Measurements from ENCODE around the gene BARX2.

The BARX2 gene

DNA sequence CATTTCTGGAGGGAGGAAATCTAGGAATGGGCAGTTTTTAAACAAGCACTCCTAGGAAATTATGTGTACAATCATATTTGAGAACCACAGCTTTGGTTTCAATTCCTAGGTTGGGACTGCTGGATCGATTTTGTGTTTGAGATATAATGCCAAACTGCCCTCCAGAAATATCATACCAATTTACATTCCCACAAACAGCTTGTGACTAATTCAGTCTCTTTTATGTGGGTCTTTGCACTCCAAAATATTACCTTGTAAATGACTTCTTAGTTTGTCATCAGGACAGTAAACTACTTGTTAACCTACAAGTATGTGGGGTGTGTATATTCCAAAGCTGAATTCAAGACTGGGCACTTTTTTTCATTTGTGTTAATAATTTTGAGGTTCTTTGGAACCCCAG, 9.8 kb upstream of the BARX2 start:
- Mint-ChIP-seq H3K36me3 (no peaks in the 10 kb centered on the region), H3K9me3 (no peaks in the 10 kb centered on the region), H3K4me1 (no peaks in the 10 kb centered on the region), H3K27me3 (peaks cover 30 to 33% of the 10 kb centered on the region in 2 donors), H3K27ac (no peak overlapping the region), H3K4me3 (no peak overlapping the region)
- DNase-seq = no peak
- ATAC-seq (replicated peaks) = no peak

DNA sequence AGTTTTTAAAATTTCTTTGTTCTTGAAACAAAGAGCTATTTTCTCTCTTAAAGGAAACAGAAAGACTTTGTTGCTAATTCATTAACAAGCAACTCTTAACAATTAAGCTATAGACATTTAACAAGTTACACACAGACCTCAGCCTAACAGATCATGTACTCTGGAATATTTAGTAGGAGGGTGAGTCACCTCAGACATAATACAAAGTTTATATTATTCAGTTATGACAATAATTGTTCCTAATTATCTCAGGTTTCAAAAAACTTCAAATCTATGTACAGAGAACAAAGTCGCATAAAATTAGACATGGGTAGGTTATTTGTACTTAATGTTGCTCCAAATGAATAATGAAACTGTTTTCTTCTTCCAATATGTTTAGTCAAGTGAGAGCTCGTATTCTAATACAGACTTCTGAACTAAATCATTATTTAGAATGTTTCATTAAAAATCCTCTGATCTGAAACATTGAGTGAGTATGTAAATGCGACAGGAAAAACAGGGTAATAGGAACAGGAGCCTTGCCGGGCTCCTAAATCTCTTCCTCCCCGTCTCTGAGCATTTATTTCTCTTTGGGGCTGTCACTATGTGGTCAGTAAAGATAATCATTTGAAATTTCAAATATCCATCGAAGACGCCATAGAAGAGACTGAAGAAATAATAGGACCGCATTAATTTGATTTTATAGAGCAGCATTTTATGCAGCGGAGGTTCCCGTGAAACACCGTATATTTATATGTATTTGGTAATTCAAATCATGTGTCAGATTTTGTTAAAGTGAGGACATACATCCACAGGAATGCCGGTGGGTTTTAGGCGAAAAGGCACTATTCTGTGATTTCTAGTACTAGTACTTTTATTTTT, 8.7 kb upstream of the BARX2 start:
- no peak for DNase-seq
- Mint-ChIP-seq H3K9me3 (no peaks in the 10 kb centered on the region), H3K36me3 (no peaks in the 10 kb centered on the region), H3K4me3 (no peak overlapping the region), H3K27me3 (peaks cover 40 to 44% of the 10 kb centered on the region in 2 donors), H3K27ac (no peak overlapping the region), H3K4me1 (no peaks in the 10 kb centered on the region)
- ATAC-seq (replicated peaks) = no peak

DNA sequence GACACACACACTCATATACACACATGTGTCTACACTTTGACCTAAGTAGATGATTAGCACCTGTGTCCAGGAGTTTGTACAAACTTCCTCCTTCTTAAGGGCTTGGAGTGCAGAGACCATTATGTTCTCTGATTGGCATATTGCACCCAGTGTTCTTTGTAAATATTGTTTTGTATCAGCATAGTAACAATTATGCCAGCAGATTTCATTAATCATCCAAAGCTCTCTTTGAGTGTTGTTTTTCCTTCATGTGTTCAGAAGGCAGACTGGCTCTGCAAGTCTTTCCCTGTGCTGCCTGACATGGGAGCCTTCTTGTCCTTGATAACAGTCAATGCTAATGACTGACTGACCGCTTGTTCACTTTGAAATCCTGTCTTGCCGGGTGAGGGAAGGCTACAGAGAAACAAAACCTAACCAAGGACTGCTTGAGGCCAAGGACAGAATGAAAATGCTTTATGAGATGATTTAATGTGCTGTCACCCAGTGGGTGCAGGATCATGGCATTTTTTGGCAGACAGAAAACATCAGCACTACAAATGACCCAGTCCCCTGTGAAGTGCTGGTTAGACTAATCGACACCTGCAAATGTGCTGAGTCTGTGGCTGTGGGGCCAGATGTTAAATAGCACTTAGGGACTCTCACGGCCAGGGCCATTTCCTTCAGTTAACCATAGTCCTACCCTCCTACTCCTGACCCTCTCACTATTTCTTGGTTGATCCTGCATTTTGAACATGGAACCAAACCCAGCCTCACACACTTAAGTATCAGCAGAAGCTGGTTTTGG, 6.6 kb upstream of the BARX2 start:
- Mint-ChIP-seq H3K27me3 (peaks cover 57 to 62% of the 10 kb centered on the region in 2 donors), H3K9me3 (no peaks in the 10 kb centered on the region), H3K36me3 (peaks cover 0 to 2% of the 10 kb centered on the region in 2 donors), H3K4me3 (no peak overlapping the region), H3K4me1 (peaks cover 8 to 18% of the 10 kb centered on the region in 2 donors), H3K27ac (no peak overlapping the region)
- ATAC-seq (replicated peaks) = no peak
- no peak for DNase-seq

DNA sequence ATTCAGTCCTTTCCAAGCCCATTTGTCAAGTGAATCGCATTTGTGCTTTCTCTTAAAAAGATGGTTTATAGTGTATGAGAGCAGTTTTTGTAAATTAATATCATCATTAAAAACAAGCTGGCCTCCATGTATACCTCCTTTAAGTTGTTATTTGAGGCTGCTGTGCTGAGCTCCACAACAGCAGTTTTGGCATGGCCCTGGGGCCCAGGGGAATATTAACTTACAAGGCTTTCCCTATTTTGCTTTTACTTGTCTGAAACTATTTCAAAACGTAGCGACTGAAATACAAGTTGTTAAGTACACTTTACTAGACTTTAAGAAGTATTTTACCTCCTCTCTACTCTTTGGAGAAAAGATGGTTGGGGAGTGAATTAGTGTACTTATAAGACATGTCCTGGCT, 4.9 kb upstream of the BARX2 start:
- peaks cover 14 to 31% of the 10 kb centered on the region in 2 donors for H3K4me1 Mint-ChIP-seq
- H3K27me3 Mint-ChIP-seq = peaks cover 68 to 76% of the 10 kb centered on the region in 2 donors
- H3K9me3 Mint-ChIP-seq = no peaks in the 10 kb centered on the region
- ATAC-seq (replicated peaks) (no peak), DNase-seq (no peak)
- no peak overlapping the region for H3K4me3 Mint-ChIP-seq
- peaks cover 0 to 2% of the 10 kb centered on the region in 2 donors for H3K36me3 Mint-ChIP-seq
- H3K27ac Mint-ChIP-seq = no peak overlapping the region

DNA sequence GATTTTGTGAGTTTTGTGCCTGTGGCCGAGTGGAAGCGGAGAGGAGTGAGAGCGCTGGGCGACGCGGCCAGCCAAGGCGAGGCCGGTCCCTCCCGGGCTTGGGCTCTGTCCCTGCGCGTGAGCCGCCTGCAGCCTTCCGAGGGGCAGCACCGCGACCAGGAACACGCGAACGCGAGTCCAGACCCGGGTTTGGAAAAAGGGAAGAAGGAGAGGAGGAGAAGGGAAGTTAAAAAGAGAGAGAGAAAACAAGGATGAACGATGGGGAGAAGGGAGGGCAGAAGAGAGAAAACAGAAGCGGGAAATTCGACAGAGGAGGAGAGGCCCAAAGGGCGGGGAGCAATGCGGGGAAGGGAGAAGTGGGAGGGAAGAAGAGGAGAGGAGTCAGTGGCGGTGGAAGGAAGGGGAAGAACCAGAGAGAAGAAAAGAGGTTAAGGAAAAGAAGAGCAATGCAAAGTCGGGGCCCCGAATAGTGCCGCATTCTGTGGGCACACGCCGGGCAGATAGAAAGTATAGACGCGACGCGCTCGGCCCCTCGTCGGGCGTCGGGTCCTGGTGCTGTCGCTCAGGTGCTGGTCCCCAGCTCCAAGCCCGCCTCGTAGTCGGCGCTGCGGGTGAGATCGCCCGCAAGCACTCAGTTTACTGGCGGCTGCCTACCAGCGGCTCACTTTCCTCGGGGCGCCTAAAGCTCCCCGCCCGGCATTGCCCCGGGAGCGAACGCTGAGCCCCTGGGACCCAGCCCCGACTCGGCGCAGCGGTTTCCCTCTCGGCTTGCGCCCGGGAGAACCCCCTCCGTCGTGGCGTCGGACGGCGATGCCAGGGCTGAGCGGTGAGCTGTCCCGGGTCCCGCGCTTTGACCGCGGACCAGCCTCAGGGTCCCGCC, 2.8 kb upstream of the BARX2 start:
- peak overlapping the region; percentile 75 for H3K27ac Mint-ChIP-seq
- peaks cover 0 to 2% of the 10 kb centered on the region in 2 donors for H3K36me3 Mint-ChIP-seq
- H3K4me3 Mint-ChIP-seq = peak overlapping the region; percentile 53 to 73
- ATAC-seq (replicated peaks) = no peak
- peaks cover 18 to 37% of the 10 kb centered on the region in 2 donors for H3K4me1 Mint-ChIP-seq
- peaks cover 73 to 84% of the 10 kb centered on the region in 2 donors for H3K27me3 Mint-ChIP-seq
- no peak for DNase-seq
- no peaks in the 10 kb centered on the region for H3K9me3 Mint-ChIP-seq

DNA sequence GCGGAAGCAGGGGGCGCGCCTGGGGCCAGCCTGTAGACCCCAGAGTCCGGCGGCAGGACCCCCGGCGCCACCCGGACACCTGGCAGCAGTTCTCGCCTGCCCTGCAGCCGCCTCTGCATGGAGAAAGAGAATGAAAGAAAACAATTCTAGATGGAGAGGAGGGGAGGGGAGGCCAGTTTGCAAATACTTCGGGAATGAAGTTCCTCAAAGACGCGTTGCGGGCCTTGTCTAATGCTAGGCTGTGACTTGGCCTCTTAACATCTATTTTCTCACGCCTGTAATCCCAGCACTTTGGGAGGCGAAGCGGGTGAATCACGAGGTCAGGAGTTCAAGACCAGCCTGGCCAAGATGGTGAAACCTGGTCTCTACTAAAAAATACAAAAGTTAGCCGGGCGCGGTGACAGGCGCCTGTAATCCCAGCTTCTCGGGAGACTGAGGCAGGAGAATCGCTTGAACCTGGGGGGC, 2.1 kb upstream of the BARX2 start:
- no peaks in the 10 kb centered on the region for H3K9me3 Mint-ChIP-seq
- peaks cover 18 to 37% of the 10 kb centered on the region in 2 donors for H3K4me1 Mint-ChIP-seq
- peak overlapping the region; percentile 89 for H3K27ac Mint-ChIP-seq
- ATAC-seq (replicated peaks) = no peak
- no peak for DNase-seq
- peak overlapping the region; percentile 62 to 65 for H3K4me3 Mint-ChIP-seq
- H3K27me3 Mint-ChIP-seq = peaks cover 76 to 89% of the 10 kb centered on the region in 2 donors
- peaks cover 0 to 2% of the 10 kb centered on the region in 2 donors for H3K36me3 Mint-ChIP-seq

DNA sequence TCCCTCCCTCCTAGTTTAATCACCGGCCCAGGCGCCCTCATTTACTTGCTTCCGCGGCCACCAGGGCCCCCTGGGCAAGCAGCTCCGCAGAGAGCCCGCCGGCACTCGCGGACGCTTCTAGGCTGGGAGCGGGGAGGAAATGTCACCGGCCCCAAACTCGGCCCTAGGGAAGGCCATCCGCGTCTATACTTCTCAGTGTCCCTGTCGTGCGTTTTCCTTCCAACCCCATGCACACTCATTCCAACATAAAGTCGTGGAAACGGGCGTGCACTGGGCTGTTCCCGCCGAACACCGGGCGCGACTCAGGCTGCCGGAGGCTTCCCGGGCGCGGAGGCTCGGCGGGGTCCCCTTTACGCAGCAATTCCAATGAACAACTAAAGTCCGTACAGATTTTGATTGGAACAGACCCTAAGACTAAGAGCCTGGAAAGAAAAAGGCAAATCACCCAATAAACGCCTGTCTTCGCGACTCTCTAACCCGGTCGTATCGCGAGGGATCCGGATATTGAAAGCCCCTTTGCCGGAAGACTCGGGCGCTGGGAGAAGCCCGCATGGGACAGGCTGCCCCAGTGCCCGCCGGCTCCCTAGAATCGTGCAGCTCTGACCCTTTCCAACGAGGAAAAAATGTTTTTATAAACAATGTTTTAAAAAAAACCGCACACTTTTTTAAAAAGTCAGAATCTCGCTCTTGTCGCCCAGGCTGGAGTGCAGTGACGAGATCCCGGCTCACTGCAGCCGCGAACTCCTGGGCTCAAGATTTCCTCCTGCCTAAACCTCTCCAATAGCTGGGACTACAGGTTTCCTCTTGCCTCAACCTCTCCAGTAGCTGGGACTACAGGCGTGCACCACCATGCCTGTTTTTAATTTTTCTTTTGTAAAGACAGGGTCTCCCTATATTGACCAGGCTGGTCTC, 1.3 kb upstream of the BARX2 start:
- peaks cover 0 to 2% of the 10 kb centered on the region in 2 donors for H3K36me3 Mint-ChIP-seq
- peaks cover 18 to 37% of the 10 kb centered on the region in 2 donors for H3K4me1 Mint-ChIP-seq
- DNase-seq (no peak), ATAC-seq (replicated peaks) (no peak)
- no peaks in the 10 kb centered on the region for H3K9me3 Mint-ChIP-seq
- H3K27ac Mint-ChIP-seq = peak overlapping the region; percentile 82
- H3K27me3 Mint-ChIP-seq = peaks cover 69 to 86% of the 10 kb centered on the region in 2 donors
- H3K4me3 Mint-ChIP-seq = peak overlapping the region; percentile 65 to 79

DNA sequence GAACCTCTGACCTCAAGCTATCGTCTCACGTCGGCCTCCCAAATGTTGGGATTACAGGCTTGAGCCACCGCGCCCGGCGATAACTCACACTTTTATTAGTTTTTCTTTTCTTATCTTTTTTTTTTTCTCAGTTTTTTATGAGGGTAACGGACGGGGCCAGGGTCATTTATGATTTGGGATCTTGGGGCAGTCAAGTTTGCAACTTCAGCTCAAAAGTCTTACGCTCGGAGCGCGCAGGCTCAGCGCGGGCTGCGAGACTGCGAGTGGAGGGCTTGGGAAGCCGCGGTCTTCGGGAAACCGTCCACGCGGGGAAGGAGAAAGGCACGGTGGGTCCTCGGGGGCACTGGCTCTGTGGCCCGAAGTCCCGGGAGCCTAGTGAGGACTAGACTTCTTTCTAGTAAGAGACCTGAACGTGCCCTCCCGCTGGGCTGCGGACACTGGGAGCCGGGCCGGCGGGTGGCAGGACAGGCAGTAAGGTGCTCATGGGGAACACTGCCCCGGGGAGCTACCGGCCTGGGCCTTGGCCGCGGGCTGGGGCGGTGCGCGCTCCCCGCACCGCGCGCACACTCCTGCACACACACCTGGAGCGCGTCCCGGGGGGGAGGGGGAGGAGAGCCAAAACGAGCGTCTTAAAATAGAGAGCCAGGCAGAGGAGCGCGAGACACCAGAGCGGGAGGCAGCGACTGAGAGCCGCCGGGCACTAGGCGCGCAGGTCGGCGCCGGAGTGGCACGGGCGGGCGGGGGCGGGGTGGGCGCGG, 476 bp upstream of the BARX2 start:
- peaks cover 18 to 37% of the 10 kb centered on the region in 2 donors for H3K4me1 Mint-ChIP-seq
- H3K4me3 Mint-ChIP-seq = peak overlapping the region; percentile 65 to 74
- H3K9me3 Mint-ChIP-seq = no peaks in the 10 kb centered on the region
- peaks cover 0 to 2% of the 10 kb centered on the region in 2 donors for H3K36me3 Mint-ChIP-seq
- peak overlapping the region; percentile 82 for H3K27ac Mint-ChIP-seq
- H3K27me3 Mint-ChIP-seq = peaks cover 67 to 86% of the 10 kb centered on the region in 2 donors
- DNase-seq = no peak
- ATAC-seq (replicated peaks) = peak; percentile 34 to 47

DNA sequence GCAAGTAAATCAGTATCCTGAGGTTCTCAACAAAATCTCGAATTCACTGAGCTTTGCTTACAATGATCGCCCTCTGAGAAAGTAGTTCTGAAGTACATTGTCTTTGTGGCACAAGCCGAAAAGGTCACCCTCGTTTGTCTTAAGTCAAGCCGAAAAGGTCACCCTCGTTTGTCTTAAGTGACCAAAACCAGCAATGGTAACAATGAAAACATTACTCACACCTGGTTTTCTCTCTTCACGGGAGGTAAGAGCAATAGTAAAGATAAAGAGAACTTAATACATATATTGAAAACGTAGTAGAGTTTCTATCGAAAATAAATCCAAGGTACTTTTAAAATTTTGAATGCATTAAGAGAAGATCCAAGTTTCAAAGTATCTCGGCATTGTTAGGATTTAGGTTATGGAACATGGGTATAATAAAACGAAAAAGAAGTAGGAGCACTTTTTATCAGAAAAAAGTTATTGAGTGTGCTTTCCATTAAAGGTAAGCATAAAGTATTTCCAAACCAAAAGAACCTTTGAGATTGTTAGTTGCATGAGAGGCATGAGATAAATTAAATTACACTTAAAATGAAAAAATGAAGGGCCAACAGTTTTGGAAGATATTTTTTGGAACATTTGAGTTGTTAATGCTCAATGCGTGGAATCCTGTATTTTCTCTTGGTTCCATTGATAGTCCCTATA, 1.2 kb downstream of the BARX2 start:
- Mint-ChIP-seq H3K27ac (no peak overlapping the region), H3K4me3 (peak overlapping the region; percentile 66 to 69), H3K9me3 (no peaks in the 10 kb centered on the region), H3K27me3 (peaks cover 69 to 85% of the 10 kb centered on the region in 2 donors), H3K4me1 (peaks cover 18 to 37% of the 10 kb centered on the region in 2 donors), H3K36me3 (peaks cover 0 to 2% of the 10 kb centered on the region in 2 donors)
- ATAC-seq (replicated peaks) = no peak
- DNase-seq = no peak

DNA sequence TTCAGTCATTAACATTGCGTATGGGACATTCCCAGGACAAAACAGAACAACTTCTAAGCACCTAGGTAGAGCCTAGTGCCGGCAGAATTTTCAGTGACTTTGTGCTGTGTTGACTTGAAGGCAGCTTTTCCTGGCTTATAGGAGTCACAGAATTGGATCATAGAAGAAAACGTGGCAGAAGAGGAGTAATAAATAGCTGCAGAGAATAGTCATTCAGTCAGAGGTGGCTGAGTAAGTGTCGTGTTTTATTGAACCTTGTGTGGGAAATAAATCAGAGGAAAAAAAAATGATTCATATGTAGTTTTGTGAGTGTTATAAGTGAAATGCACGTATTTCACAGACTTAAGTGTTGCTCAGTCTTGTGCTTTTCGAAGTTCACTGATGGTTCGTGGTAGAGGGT, 2.1 kb downstream of the BARX2 start:
- peaks cover 62 to 85% of the 10 kb centered on the region in 2 donors for H3K27me3 Mint-ChIP-seq
- peaks cover 14 to 33% of the 10 kb centered on the region in 2 donors for H3K4me1 Mint-ChIP-seq
- H3K9me3 Mint-ChIP-seq = no peaks in the 10 kb centered on the region
- no peak overlapping the region for H3K27ac Mint-ChIP-seq
- no peak for ATAC-seq (replicated peaks)
- no peak for DNase-seq
- H3K36me3 Mint-ChIP-seq = peaks cover 0 to 2% of the 10 kb centered on the region in 2 donors
- no peak overlapping the region for H3K4me3 Mint-ChIP-seq

DNA sequence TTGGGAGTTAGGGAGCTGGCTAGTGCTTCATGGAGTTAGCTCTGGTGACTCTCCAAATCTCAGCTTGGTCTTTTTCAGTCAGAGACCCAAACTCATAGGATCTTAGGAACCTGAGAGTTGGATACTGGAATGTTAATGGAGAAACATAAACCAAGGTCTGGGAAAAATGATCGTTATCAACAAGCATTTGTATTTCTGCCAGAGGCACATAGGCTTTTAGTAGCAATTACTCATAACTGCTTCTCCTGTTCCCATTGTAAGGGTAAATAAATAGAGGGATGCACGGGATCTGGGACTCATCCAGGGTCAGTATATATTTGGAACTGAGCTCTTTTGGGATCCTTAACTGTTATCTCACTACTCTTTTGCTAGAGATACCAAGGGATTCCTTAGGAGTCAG, 4.8 kb downstream of the BARX2 start:
- H3K4me1 Mint-ChIP-seq = peaks cover 4 to 6% of the 10 kb centered on the region in 2 donors
- no peak overlapping the region for H3K4me3 Mint-ChIP-seq
- ATAC-seq (replicated peaks) (no peak), DNase-seq (no peak)
- no peak overlapping the region for H3K27ac Mint-ChIP-seq
- no peaks in the 10 kb centered on the region for H3K36me3 Mint-ChIP-seq
- peaks cover 50 to 70% of the 10 kb centered on the region in 2 donors for H3K27me3 Mint-ChIP-seq
- no peaks in the 10 kb centered on the region for H3K9me3 Mint-ChIP-seq

DNA sequence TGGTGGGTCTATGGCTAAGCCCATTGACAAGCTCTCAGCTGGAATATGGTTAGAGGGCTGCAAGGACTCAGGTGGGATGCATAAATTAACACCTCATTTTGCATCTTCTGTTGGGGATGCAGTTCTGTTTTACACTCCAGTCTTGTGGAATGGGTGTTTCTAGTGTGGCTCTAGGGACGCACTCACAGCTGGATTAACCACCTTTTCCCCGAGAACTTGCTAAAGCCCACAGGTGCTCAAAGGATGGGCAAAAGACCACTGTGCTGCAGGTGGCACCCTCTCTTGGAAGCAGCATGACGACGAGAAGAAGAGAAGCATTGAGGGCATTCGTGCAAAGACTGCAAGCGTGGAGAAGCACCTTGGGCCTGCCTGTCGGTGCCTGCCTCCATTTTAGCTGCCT, 6.9 kb downstream of the BARX2 start:
- H3K4me1 Mint-ChIP-seq = no peaks in the 10 kb centered on the region
- ATAC-seq (replicated peaks) (no peak), DNase-seq (no peak)
- H3K27me3 Mint-ChIP-seq = peaks cover 42 to 66% of the 10 kb centered on the region in 2 donors
- no peaks in the 10 kb centered on the region for H3K9me3 Mint-ChIP-seq
- no peak overlapping the region for H3K4me3 Mint-ChIP-seq
- H3K27ac Mint-ChIP-seq = no peak overlapping the region
- no peaks in the 10 kb centered on the region for H3K36me3 Mint-ChIP-seq

All from stimulated activated naive B cell treated with anti-CD40 and anti-IgM and Interleukin-4, amounts not matched to agents 10 μg/mL and 1 μg/mL and 100 μg/mL, for 72 hours (primary cell).